Activated gamma-delta T cell treated with Interleukin-2 at 50 U/mL for 16 hours (primary cell): Measurements from ENCODE around the gene RNFT2.

Experiments
- DNase-seq: peaks from one replicate; pipeline ENCODE4 v3.0.0-alpha.2; 2020

Gene RNFT2

DNA sequence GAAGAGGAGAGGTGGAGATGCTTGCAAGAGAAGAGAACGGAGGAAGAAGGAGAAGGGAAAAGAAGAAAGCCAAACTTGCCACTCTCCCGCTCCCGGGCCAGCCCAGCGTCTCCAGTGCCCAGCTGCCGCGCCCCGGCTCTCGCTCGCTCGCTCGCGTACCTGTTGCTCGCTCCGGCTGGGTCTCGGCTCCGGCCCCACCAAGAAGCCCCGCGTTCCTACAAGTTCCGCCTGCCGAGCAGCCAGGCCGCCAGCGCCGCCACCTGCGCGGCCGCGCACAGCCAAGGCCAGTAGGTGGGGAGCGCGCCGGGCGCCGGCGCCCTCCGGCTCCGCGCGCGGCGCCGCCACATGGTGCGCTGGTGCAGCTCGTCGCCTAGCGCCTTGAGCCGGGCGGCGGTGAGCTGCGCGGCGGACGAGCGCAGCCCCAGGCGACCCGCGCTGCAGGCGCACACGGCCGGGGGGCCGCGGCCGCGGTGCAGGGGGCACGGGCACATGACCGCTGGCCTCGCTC lies 142.8 kb downstream of the RNFT2 start:
- DNase-seq, result peak; percentile 11

- DNase-seq, result no peak
Observed at GRCh38 chr12:116881325-116881876, 143.3 kb downstream of the RNFT2 start, which contains the start of gene HRK. TSS of gene HRK (minus strand) at chr12:116881441. CDS start at chr12:116881307, 134 bp downstream.

DNA sequence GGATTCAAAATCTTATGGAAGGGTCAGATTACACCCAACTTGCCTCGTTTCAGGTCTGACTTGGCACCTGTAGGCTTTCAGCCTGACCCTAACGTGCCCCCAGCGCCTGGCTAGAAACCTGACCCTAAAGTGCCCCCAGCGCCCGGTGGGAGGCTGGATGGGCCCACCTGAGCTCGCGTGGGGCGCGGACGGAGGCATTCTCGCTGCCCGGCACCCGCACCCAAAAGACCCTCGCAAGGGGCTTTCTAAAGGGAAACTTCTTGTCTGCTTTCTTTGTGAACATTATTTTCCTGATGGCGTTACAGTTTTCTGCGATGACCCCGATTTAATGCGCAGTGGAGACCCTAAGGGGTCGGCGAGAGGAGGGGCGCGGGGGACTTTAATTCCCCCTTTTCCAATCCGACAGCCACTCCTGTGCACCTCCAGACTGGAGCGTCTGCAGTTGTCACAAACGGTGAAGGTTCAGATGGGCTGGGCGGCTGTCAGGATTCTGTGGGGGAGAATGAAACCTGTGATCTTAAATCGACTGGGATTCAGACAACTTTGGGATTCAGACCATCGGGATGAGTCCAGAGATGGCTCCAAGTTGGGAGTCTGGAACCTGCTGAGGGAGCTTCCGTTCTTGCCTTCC lies 143.9 kb downstream of the RNFT2 start:
- DNase-seq, result no peak

GRCh38 chr12:116882742-116883141 lies 144.6 kb downstream of the RNFT2 start:
- no peak for DNase-seq

DNA sequence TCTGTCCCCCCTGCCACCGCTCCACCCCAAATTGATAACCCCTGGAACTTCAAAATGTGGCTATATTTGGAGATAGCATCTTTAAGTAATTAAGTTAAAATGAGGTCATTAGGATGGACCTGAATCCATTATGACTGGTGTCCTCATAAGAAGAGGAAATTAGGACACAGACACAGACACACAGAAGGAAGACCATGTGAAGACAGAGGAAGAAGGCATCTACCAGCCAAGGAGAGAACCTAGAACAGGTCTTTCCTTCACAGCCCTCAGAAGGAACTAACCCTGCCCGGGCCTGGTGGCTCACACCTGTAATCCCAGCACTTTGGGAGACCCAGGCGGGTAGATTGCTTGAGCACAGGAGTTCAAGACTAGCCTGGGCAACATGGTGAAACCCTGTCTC lies 146.8 kb downstream of the RNFT2 start:
- no peak for DNase-seq

GRCh38 chr12:116885491-116885890 lies 147.4 kb downstream of the RNFT2 start:
- no peak for DNase-seq

DNA sequence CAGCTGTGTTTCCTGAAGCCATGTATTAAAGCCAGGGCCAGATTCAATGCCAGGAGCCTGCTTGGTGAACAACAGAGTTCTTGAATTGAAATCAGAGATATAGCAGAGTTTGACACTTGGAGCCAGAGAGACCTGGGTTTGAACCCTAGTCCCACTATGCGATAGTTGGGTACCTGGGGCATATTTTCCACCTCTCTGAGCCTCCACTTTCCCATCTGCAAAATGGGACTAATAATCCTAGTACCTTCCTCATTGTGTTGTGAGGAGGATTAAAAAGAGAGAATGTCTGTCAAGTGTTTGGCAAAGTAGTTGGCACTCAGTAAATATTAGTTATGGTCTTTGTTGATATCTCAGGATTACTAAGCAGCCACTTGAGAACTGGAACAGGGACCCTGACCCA lies 149.1 kb downstream of the RNFT2 start:
- no peak for DNase-seq

DNA sequence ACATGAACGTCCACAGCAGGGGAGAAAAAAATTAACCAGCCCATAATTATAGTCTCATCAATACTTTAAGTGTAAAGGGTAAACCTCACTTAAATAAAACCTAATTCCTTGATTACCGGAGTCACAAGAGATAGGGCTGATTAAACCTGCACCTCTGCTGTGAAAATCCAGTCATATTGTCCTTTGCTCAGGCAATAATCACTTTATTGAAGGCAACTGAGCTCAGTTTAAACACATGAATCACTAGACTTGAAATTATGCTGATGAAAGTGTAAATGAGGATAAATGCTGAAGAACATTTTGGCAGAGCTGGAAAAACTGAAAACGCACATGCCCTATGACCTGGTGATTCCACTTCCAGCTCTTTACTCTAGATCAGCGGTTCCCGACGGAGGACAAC lies 149.8 kb downstream of the RNFT2 start:
- DNase-seq, result no peak

DNA sequence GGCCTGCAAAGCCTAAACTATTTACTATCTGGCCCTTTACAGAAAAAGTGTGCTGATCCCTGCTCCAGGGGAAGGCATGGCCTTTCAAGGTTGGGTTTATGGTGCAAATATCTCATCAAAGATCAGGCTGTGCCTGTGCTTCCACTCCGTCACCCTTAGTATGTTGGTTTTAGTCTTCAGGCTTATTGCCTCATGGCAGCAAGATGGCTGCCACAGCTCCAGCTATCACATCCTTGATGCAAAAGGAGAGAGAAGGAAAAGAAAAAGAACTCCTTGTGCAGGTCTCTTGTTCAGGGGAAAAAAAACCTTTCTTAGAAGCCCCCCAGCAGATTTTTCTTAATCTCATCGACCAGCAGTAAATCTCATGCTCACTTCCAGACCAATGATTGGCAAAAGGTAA lies 152.2 kb downstream of the RNFT2 start:
- no peak for DNase-seq

- no peak for DNase-seq
Observed at GRCh38 chr12:116891019-116891418, 152.9 kb downstream of the RNFT2 start.

- no peak for DNase-seq
Observed at GRCh38 chr12:116892349-116893140, 154.4 kb downstream of the RNFT2 start.

DNA sequence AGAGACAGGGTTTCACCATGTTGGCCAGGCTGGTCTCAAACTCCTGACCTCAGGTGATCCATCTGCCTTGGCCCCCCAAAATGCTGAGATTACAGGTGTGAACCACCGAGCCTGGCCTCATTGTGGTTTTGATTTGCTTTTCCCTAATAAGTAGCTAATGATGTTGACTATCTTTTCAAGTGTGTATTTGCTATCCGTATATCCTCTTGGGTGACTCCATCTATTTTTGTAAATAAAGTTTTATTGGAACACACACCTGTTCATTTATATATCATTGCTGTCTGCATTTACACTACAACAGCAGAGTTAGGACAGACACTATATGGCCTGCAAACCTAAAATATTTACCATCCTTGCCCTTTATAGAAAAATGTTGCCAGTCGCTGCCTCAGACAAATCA lies 156.8 kb downstream of the RNFT2 start:
- no peak for DNase-seq

- no peak for DNase-seq
Observed at GRCh38 chr12:116896411-116896924, 158.4 kb downstream of the RNFT2 start.

GRCh38 chr12:116897476-116897875 lies 159.4 kb downstream of the RNFT2 start:
- DNase-seq, result no peak

GRCh38 chr12:116898669-116899068 lies 160.6 kb downstream of the RNFT2 start:
- no peak for DNase-seq

DNA sequence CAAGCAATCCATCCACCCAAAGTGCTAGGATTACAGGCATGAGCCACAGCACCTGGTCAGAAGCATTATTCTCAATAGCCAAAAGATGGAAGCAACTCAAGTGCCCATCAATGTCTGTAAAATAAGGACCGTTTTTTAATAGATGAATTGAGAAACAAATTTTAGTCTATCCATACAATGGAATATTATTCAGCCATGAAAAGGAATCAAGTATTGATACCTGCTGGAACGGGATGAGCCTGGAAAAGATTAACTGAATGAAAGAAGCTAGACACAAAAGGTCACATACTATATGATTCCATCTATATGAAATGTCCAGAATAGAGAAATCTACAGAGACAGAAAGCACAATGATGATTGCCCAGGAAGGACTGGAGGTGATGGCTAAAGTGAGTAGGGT lies 163.5 kb downstream of the RNFT2 start:
- DNase-seq, result no peak
